Measurements from ENCODE around the gene NAT10. TPM values are rescaled to one million over a fixed set of nuclear protein-coding genes. Genes with fewer than 3 reads are reported as not detected.

NAT10 gene
- polyA plus RNA-seq, 1 donor from 2014 or later: 12.7 TPM

- H2AFZ ChIP-seq (ENCODE audit: low read depth, low read length): no peak overlapping the region
- H3K9me3 ChIP-seq (ENCODE audit: low read length): no peaks in the 10 kb centered on the region
- no peaks in the 10 kb centered on the region for H3K9me2 ChIP-seq (ENCODE audit: insufficient read depth, low read length)
Observed at GRCh38 chr11:34146866-34147265, 41.4 kb downstream of the NAT10 start.

GRCh38 chr11:34147581-34147980 is 42.2 kb downstream of the NAT10 start:
- Histone ChIP-seq H3K27ac (ENCODE audit: low read length) (no peak overlapping the region), H3K27me3 (ENCODE audit: insufficient read depth, low read depth, low read length) (no peaks in the 10 kb centered on the region), H3K79me2 (replicated peaks; ENCODE audit: insufficient read depth, low read length) (no peaks in the 10 kb centered on the region), H3K9ac (ENCODE audit: low read length) (no peak overlapping the region), H3K9me2 (ENCODE audit: insufficient read depth, low read length) (no peaks in the 10 kb centered on the region), H3K4me3 (ENCODE audit: low read length) (no peak overlapping the region), H2AFZ (ENCODE audit: low read depth, low read length) (no peak overlapping the region), H3K9me3 (ENCODE audit: low read length) (no peaks in the 10 kb centered on the region), H4K20me1 (ENCODE audit: insufficient read depth) (no peaks in the 10 kb centered on the region), H3K4me2 (ENCODE audit: low read length) (no peak overlapping the region), H3K36me3 (ENCODE audit: insufficient read depth, low read length) (peaks cover 2% of the 10 kb centered on the region), H3F3A (ENCODE audit: insufficient read depth, low read length, poor library complexity, severe bottlenecking) (no peaks in the 10 kb centered on the region)
- no peak for TF ChIP-seq CTCF (IDR thresholded peaks at IDR 0.05; ENCODE audit: poor library complexity, severe bottlenecking)
- no peak for TF ChIP-seq MXI1 (conservative IDR thresholded peaks at IDR 0.05; ENCODE audit: poor library complexity, severe bottlenecking)
- no peak for TF ChIP-seq POLR2AphosphoS5 (IDR thresholded peaks at IDR 0.05)
- TF ChIP-seq REST (IDR thresholded peaks at IDR 0.05; ENCODE audit: borderline replicate concordance): no peak
- no peak for TF ChIP-seq EZH2 (IDR thresholded peaks at IDR 0.05; ENCODE audit: borderline replicate concordance, insufficient read depth, low read length, poor library complexity, severe bottlenecking)
- no peak for TF ChIP-seq EP300 (conservative IDR thresholded peaks at IDR 0.05; ENCODE audit: poor library complexity, severe bottlenecking)

More at GRCh38 chr11:34146866-34147265, 41.4 kb downstream of the NAT10 start:
- TF ChIP-seq MXI1 (conservative IDR thresholded peaks at IDR 0.05; ENCODE audit: poor library complexity, severe bottlenecking) (no peak), REST (IDR thresholded peaks at IDR 0.05; ENCODE audit: borderline replicate concordance) (no peak), TAF1 (IDR thresholded peaks at IDR 0.05; ENCODE audit: low read depth) (no peak), POLR2AphosphoS5 (IDR thresholded peaks at IDR 0.05) (no peak), SMC3 (conservative IDR thresholded peaks at IDR 0.05; ENCODE audit: poor library complexity) (no peak), EP300 (conservative IDR thresholded peaks at IDR 0.05; ENCODE audit: poor library complexity, severe bottlenecking) (no peak), RAD21 (conservative IDR thresholded peaks at IDR 0.05) (no peak), CTCF (IDR thresholded peaks at IDR 0.05; ENCODE audit: poor library complexity, severe bottlenecking) (no peak), EZH2 (IDR thresholded peaks at IDR 0.05; ENCODE audit: borderline replicate concordance, insufficient read depth, low read length, poor library complexity, severe bottlenecking) (no peak)
- no peaks in the 10 kb centered on the region for H4K20me1 ChIP-seq (ENCODE audit: insufficient read depth)
- no peaks in the 10 kb centered on the region for H3K79me2 ChIP-seq (replicated peaks; ENCODE audit: insufficient read depth, low read length)
- no peak overlapping the region for H3K4me2 ChIP-seq (ENCODE audit: low read length)
- peaks cover 10% of the 10 kb centered on the region for H3K36me3 ChIP-seq (ENCODE audit: insufficient read depth, low read length)
- no peaks in the 10 kb centered on the region for H3K27me3 ChIP-seq (ENCODE audit: insufficient read depth, low read depth, low read length)
- H3F3A ChIP-seq (ENCODE audit: insufficient read depth, low read length, poor library complexity, severe bottlenecking): no peaks in the 10 kb centered on the region
- no peak overlapping the region for H3K4me3 ChIP-seq (ENCODE audit: low read length)
- H3K27ac ChIP-seq (ENCODE audit: low read length): no peak overlapping the region
- H3K9ac ChIP-seq (ENCODE audit: low read length): no peak overlapping the region

Measured in neural cell (in vitro differentiated cells).